ENCODE data around the gene PROX1. TPM values are rescaled to one million over a fixed set of nuclear protein-coding genes. Genes with fewer than 3 reads are reported as not detected.
A peak's percentile ranks its signal among the peaks of the same experiment; 100 is the strongest.

Gene PROX1
- total RNA-seq, 4 donors from 2014 or later, result 34.6 to 51.3 (median 38.4) TPM

DNA sequence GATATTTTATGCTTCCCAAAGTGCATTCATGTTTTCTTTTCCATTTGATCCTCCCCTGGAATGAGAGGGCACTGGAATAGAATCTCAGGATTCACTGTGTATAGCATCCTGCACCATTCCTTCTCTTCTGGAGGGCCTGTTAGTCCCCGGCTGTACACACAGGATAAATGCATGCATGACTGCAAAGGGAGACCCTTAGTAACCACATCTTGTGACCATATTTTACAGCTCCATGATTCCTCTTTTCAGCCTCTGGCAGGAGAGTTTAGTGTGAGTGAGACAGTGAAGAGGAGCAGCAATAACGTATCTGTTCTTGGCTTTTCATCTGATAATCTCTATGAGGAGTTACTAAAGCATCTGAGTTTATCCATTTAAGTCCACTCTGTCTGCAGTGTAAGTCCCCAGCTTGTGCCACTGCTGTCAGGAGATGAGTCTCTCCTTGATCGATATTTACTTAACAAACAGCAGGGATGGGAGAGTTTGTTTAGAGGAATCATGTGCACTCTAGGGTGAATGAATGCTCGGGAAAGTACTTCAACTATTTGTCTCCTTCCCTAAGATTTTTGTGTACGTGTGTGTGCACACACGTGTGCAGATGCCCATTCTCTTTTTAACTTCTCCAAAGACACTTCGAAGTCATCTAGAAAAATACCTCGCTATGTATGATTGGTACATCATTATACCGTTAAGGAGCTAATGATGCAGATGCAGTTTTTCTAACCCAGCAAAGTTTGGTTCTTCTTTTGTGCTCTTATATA lies 41.1 kb downstream of the PROX1 start:
- H3K9me3 ChIP-seq, result no peaks in the 10 kb centered on the region
- intact Hi-C loops (cut with DNase I), result no loop called here
- no peak for DNase-seq
- peak overlapping the region; percentile 6 to 72 (median 43) for H3K27ac ChIP-seq
- peaks cover 39 to 49% of the 10 kb centered on the region in 2 donors for H3K4me1 ChIP-seq
- WGBS, 2 donors, result 41 to 45% methylated on average over 9 of the region's 9 CpGs
- TF ChIP-seq POLR2A (IDR thresholded peaks at IDR 0.05), result no peak
- TF ChIP-seq, protein P1, sequence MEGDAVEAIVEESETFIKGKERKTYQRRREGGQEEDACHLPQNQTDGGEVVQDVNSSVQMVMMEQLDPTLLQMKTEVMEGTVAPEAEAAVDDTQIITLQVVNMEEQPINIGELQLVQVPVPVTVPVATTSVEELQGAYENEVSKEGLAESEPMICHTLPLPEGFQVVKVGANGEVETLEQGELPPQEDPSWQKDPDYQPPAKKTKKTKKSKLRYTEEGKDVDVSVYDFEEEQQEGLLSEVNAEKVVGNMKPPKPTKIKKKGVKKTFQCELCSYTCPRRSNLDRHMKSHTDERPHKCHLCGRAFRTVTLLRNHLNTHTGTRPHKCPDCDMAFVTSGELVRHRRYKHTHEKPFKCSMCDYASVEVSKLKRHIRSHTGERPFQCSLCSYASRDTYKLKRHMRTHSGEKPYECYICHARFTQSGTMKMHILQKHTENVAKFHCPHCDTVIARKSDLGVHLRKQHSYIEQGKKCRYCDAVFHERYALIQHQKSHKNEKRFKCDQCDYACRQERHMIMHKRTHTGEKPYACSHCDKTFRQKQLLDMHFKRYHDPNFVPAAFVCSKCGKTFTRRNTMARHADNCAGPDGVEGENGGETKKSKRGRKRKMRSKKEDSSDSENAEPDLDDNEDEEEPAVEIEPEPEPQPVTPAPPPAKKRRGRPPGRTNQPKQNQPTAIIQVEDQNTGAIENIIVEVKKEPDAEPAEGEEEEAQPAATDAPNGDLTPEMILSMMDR (IDR thresholded peaks at IDR 0.05), result no peak
- no peak overlapping the region for H3K4me3 ChIP-seq (replicated peaks in 1 of 3)
- H3K27me3 ChIP-seq, result no peaks in the 10 kb centered on the region
- no peaks in the 10 kb centered on the region for H3K36me3 ChIP-seq

- 60 to 61% methylated on average over 6 of the region's 6 CpGs for WGBS, 2 donors
- DNase-seq, result no peak
Measured at GRCh38 chr1:214029796-214030195, 42.0 kb downstream of the PROX1 start.

GRCh38 chr1:214031267-214031650 lies 43.5 kb downstream of the PROX1 start:
- H3K27me3 ChIP-seq, result no peaks in the 10 kb centered on the region
- H3K36me3 ChIP-seq, result peaks cover 0 to 2% of the 10 kb centered on the region in 2 donors
- no peak overlapping the region for H3K27ac ChIP-seq
- no peak overlapping the region for H3K4me3 ChIP-seq (replicated peaks in 1 of 3)
- WGBS, 2 donors, result 78 to 83% methylated on average over 5 of the region's 5 CpGs
- no peak for TF ChIP-seq POLR2A (IDR thresholded peaks at IDR 0.05)
- TF ChIP-seq, protein P1 (IDR thresholded peaks at IDR 0.05), result no peak
- peaks cover 39 to 49% of the 10 kb centered on the region in 2 donors for H3K4me1 ChIP-seq
- no peaks in the 10 kb centered on the region for H3K9me3 ChIP-seq
- intact Hi-C loops (cut with DNase I), result no loop called here
- no peak for DNase-seq

More at GRCh38 chr1:214029796-214030195, 42.0 kb downstream of the PROX1 start:
- no peak overlapping the region for H3K4me3 ChIP-seq (replicated peaks in 1 of 3)
- peaks cover 39 to 49% of the 10 kb centered on the region in 2 donors for H3K4me1 ChIP-seq
- H3K9me3 ChIP-seq, result no peaks in the 10 kb centered on the region
- H3K27ac ChIP-seq, result peak overlapping the region in 1 of 3 donors; percentile 36
- no peaks in the 10 kb centered on the region for H3K36me3 ChIP-seq
- intact Hi-C loops (cut with DNase I), result no loop called here
- no peaks in the 10 kb centered on the region for H3K27me3 ChIP-seq
- TF ChIP-seq, protein P1 (IDR thresholded peaks at IDR 0.05), result no peak
- TF ChIP-seq POLR2A (IDR thresholded peaks at IDR 0.05), result no peak

- Histone ChIP-seq H3K27me3 (no peaks in the 10 kb centered on the region), H3K36me3 (peaks cover 0 to 2% of the 10 kb centered on the region in 2 donors), H3K27ac (no peak overlapping the region), H3K9me3 (no peaks in the 10 kb centered on the region), H3K4me3 (replicated peaks in 1 of 3) (no peak overlapping the region), H3K4me1 (no peaks in the 10 kb centered on the region)
- no peak for DNase-seq
- no peak for TF ChIP-seq POLR2A (IDR thresholded peaks at IDR 0.05)
- TF ChIP-seq, protein P1 (IDR thresholded peaks at IDR 0.05), result no peak
- intact Hi-C loops (cut with DNase I), result no loop called here
- 82 to 92% methylated on average over 8 of the region's 8 CpGs for WGBS, 2 donors
Measured at GRCh38 chr1:214037468-214037867, 49.7 kb downstream of the PROX1 start.

DNA sequence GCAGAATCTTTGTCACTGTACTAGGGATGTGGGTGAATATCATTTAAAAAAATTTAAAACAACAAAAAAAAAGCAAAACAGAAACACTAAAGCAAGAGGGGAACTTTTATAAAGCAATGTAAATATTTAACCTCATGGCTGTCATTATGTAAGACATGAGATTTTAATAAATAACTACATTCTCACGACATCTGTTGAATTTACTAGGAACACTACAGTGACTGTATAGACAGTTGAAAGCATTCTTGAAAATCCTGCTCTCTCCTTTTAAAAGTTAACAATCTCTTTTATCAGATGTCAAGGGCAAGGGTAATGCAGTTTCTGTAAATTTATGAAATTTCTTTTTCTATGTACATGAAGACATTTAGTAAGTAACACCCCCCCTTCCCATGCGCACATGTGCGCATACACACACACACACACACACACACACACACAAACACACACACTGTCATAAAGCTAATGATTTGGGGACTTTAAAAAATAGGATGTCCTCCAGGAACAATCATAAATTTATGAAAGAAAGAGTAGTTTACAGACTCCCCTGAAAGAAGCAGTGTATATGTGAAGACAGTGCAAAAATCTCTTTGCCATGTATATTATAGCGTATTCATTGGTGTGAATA lies 51.7 kb downstream of the PROX1 start:
- 87 to 91% methylated on average over 4 of the region's 4 CpGs for WGBS, 2 donors
- peaks cover 11 to 13% of the 10 kb centered on the region in 2 donors for H3K4me1 ChIP-seq
- H3K4me3 ChIP-seq (replicated peaks in 1 of 3), result no peak overlapping the region
- intact Hi-C loops (cut with DNase I), result no loop called here
- no peak for TF ChIP-seq POLR2A (IDR thresholded peaks at IDR 0.05)
- TF ChIP-seq, protein P1 (IDR thresholded peaks at IDR 0.05), result no peak
- no peaks in the 10 kb centered on the region for H3K9me3 ChIP-seq
- H3K36me3 ChIP-seq, result peaks cover 0 to 2% of the 10 kb centered on the region in 2 donors
- no peaks in the 10 kb centered on the region for H3K27me3 ChIP-seq
- no peak for DNase-seq
- H3K27ac ChIP-seq, result no peak overlapping the region
